ENCODE data around the gene STK11. TPM values are rescaled to one million over a fixed set of nuclear protein-coding genes. Genes with fewer than 3 reads are reported as not detected.

Gene STK11, protein sequence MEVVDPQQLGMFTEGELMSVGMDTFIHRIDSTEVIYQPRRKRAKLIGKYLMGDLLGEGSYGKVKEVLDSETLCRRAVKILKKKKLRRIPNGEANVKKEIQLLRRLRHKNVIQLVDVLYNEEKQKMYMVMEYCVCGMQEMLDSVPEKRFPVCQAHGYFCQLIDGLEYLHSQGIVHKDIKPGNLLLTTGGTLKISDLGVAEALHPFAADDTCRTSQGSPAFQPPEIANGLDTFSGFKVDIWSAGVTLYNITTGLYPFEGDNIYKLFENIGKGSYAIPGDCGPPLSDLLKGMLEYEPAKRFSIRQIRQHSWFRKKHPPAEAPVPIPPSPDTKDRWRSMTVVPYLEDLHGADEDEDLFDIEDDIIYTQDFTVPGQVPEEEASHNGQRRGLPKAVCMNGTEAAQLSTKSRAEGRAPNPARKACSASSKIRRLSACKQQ
- 84.3 and 93.8 TPM in 2 replicates for total RNA-seq

DNA sequence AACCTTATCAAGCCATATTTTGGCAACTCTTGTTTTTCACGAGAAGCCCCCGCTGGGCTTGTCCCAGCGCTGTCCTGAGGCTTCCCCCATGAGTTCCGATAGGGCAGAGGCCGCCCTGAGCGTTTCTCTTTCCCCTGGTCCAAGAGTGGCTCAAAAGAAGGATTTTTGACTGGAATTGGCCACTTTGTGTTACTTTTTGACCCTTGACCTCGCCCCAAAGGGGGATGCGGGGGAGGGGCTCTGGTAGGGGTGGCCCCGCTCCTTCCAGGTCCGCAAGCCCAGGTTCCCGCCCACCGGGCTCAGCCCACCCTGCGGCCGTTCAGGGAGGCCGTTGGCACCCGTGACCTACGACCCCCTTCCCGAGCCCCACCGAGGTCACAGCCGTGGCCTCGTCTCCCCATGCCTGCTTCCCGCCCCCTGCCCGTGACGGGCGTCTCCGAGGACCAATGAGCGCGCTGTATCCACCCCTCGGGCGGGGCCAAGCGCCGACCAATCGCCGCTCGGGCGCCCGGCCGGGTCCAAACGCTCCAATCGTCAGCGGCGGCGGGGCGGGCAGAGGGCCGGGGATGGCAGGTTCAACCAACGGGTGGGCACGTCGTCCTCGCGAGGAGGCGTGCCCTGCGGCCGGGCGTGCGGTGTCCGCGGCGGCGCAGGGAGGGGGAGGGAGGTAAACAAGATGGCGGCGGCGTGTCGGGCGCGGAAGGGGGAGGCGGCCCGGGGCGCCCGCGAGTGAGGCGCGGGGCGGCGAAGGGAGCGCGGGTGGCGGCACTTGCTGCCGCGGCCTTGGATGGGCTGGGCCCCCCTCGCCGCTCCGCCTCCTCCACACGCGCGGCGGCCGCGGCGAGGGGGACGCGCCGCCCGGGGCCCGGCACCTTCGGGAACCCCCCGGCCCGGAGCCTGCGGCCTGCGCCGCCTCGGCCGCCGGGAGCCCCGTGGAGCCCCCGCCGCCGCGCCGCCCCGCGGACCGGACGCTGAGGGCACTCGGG lies at the start of gene STK11:
Gene STK11, plus strand, starts transcription at position 665 of the 986 bp plus-strand sequence. CDS start 1,136 bp downstream, outside the sequence.

DNA sequence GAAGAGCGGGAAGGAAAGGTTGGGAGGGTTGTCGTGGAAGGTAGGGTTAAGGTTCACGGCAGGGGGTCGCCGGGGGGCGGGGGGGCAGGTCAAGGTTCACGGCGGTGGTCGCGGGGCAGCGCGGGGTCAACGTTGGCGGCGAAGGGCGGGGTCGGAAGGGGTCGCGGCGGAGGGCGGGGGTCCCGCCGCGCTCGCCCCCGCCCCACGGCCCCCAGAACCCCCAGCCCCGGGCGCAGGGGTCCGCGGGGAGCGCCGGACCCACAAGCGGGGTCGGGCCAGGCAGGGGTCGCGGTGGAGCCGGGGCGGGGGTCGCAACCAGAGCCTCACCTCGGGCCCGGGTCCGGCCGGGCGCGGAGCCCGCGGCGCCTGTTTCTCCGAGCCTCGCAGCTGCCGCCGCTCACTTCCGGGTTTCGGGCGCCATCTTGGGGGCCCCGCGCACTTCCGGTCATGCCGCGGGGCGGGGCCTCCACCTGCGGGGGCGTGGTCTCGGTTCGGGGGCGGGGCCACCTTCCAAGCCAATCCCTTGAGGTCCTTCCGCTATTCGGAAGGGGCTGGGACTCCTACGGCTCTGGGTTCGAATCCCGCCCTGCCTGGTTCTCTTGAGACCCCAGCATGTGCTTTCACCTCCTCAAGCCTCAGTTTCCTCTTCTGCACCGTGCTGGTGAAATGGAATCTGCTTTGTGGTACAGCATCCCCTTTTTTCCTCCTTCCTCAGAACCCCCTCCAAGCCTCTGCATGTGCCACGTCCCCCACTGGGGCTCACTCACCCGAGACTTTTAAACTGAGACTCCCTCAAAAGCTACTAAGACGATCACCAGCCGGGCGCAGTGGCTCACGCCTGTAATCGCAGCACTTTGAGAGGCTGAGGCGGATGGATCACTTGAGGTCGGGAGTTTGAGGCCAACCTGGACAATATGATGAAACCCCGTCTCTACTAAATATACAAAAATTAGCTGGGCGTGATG lies 31.5 kb upstream of the STK11 start, which contains the start of gene SBNO2:
Gene SBNO2, minus strand, starts transcription at position 424 of the 965 bp plus-strand sequence. CDS start 19,992 bp downstream, outside the sequence.

DNA sequence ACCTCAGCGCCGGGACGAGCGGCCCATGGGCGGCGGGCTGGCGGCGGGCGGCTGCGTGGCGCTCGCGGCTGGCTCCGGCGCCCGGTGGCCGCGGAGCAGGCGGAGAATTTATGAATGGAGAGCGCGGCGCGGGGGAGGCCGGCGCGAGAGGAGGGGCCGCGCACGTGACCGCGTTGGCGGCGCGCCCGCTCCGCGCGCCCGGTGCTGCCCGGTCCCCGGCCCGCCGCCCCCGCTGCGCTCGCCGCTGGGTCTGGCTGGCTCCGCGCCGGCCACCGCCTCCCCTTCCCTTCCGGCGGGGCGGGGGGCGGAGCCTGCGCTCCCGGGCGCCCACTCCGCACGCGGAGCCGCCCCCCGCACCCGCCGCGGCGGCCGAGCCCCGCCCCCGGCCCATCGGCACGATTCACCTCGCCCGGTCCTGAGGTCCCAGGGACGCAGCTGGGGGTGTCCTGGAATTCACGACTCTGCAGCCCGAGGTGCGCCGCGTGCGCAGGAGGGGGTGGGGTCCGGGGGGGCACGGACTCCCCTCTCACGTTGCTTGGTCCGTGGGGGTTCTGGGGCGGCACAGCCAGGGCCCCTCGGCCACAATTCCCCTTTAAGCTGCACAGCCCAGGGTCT lies 32.3 kb downstream of the STK11 start, which contains the start of gene CBARP:
Gene CBARP, minus strand, starts transcription at position 252 of the 615 bp plus-strand sequence. CDS start 1,905 bp downstream, outside the sequence.

DNA sequence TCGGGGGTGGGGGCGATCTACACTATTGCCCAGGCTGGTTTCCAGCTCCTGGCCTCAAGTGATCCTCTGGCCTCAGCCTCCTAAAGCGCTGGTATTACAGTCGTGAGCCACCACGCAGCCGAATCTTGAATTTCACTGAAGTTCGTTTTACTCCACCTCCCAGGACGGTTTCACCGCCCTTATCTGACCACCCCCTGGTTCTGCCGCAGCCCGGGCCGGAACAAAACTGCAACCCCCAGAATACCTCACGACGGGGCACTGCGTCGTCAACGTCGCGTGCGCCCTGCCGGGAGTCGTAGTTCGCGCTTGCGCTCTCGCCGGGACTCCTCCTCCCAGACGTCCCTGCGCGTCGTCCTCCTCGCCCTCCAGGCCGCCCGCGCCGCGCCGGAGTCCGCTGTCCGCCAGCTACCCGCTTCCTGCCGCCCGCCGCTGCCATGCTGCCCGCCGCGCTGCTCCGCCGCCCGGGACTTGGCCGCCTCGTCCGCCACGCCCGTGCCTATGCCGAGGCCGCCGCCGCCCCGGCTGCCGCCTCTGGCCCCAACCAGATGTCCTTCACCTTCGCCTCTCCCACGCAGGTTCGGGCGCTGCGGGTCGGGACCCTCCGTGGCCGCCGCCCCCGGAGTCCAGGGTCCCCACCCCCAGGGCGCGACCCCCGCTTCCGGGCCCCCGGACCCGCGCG lies 36.0 kb downstream of the STK11 start, which contains the start of gene ATP5F1D:
Gene ATP5F1D, plus strand, starts transcription at position 335 of the 679 bp plus-strand sequence. Its CDS starts 100 bp downstream, at position 435.

DNA sequence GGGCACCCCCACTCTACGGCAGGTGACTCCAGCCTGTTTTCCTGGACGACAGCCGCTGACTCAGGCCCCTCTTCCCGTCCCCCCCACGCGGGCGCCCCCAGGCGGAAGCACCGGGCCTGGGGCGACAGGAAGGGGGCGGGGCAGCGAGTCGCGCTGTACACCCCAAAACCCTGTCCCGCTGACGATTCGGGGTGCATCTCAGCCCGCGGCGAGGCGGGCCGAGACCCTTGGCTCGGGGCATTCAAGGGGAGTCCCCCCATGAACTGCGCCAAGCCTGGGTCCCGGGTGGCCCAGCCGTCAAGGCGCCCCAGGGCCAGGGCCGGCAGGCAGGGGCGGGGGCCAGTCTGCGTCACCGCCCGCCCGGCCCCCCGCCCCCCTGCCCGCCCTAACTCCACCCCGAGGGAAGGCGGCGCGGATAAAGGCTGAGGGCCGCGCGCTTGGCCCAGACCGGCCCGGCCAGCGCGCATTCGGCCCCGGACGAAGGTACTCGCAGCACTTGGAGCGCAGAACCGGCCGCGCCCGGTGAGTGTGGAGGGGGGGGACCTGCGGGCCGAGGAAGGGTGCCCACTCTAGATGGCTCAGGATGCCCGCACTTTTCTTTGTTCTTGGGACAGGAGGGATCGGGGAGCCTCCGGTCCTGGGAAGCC lies 42.7 kb downstream of the STK11 start, which contains the start of gene MIDN:
Gene MIDN, plus strand, starts transcription at position 445 of the 647 bp plus-strand sequence. CDS start 1,714 bp downstream, outside the sequence.

DNA sequence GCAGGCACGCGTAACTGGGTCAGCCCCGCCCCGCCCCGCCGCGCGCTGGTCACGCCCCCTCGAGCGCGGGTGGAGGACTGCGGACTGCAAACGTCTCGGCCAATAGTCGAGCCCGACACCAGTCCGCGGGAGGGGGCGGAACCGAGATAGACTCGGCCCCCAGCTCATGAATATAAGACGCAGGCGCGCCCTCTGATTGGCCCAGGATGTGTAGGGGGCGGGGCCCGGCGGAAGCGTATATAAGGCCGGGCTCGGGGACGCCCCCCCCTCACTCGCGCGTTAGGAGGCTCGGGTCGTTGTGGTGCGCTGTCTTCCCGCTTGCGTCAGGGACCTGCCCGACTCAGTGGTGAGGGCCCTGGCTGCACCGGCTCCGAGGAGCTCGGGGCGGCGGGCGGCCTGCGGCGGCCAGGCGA lies 63.5 kb downstream of the STK11 start, which contains the start of gene CIRBP:
Gene CIRBP, plus strand, starts transcription at position 268 of the 413 bp plus-strand sequence. CDS start 1,602 bp downstream, outside the sequence.

DNA sequence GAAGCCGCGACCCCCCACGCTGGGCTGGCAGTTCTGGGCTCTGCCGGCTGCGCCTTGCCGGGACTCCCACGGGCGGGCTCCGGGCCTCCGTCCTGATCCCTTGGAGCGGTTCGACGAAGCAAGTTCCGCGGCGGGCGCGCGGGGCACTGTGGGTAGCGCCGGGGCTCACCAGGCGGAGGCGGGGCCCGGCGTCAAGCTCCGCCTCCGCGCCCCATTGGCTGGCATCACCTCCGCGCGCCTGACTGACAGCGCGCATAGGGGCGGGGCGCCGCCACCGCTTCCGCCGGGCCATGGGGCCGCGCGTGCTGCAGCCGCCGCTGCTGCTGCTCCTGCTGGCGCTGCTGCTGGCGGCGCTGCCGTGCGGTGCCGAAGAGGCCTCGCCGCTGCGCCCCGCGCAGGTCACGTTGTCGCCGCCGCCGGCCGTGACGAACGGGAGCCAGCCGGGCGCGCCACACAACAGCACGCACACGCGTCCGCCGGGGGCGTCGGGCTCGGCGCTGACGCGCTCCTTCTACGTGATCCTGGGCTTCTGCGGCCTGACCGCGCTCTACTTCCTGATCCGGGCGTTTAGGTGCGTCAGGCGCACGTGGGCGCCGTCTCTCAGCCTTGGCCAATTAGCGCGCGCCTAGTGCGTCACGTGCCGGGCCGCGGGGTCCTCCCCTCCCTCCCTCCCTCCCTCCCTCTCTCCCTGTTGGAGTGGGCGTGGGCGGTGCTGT lies 69.8 kb downstream of the STK11 start, which contains the start of gene FAM174C:
Gene FAM174C, plus strand, starts transcription at position 271 of the 716 bp plus-strand sequence. Its CDS starts 20 bp downstream, at position 291.

Other genes with a start within 250 kb of the STK11 start
- 70.8 and 71.6 TPM in 2 replicates for gene WDR18, start 221.4 kb upstream of the STK11 start, total RNA-seq
- gene GRIN3B, start 205.4 kb upstream of the STK11 start, total RNA-seq: 4.4 and 6.3 TPM in 2 replicates
- gene TMEM259, start 184.7 kb upstream of the STK11 start, total RNA-seq: 150 and 164 TPM in 2 replicates
- gene RNU6-2, start 184.3 kb upstream of the STK11 start, total RNA-seq: not detected in 2 replicates
- gene CNN2, start 179.2 kb upstream of the STK11 start, total RNA-seq: 247 and 249 TPM in 2 replicates
- gene ABCA7, start 165.7 kb upstream of the STK11 start, total RNA-seq: 14.7 and 21.7 TPM in 2 replicates
- gene ARHGAP45, start 138.6 kb upstream of the STK11 start, total RNA-seq: 9.0 and 12.5 TPM in 2 replicates
- 241 and 251 TPM in 2 replicates for gene POLR2E, start 110.4 kb upstream of the STK11 start, total RNA-seq
- 330 and 347 TPM in 2 replicates for gene GPX4, start 101.8 kb upstream of the STK11 start, total RNA-seq
- gene SBNO2, start 31.5 kb upstream of the STK11 start, total RNA-seq: 37.3 and 53.2 TPM in 2 replicates
- gene CBARP, start 32.2 kb downstream of the STK11 start, total RNA-seq: 6.6 and 8.5 TPM in 2 replicates
- gene ATP5F1D, start 36.0 kb downstream of the STK11 start, total RNA-seq: 142 and 144 TPM in 2 replicates
- gene MIDN, start 42.8 kb downstream of the STK11 start, total RNA-seq: 32.7 and 52.6 TPM in 2 replicates
- 193 and 255 TPM in 2 replicates for gene CIRBP, start 63.6 kb downstream of the STK11 start, total RNA-seq
- 81.9 and 109 TPM in 2 replicates for gene FAM174C, start 69.8 kb downstream of the STK11 start, total RNA-seq
- gene EFNA2, start 80.1 kb downstream of the STK11 start, total RNA-seq: not detected in 2 replicates
- gene NDUFS7, start 178.1 kb downstream of the STK11 start, total RNA-seq: 151 and 201 TPM in 2 replicates
- gene GAMT, start 195.8 kb downstream of the STK11 start, total RNA-seq: 28.4 and 31.1 TPM in 2 replicates
- gene DAZAP1, start 201.8 kb downstream of the STK11 start, total RNA-seq: 62.3 and 89.2 TPM in 2 replicates
- gene RPS15, start 232.6 kb downstream of the STK11 start, total RNA-seq: 2,484 and 5,127 TPM in 2 replicates
- 0.05 and 0.07 TPM in 2 replicates for gene APC2, start 244.3 kb downstream of the STK11 start, total RNA-seq